H9 (cell line): ENCODE measurements around the gene EIF3M. TPM values are rescaled to one million over a fixed set of nuclear protein-coding genes. Genes with fewer than 3 reads are reported as not detected.

Source experiments
- DNase-seq: peaks from one replicate; pipeline ENCODE4 v3.0.0-alpha.2; 2017
- H2AFZ ChIP-seq: one replicate; pipeline ENCODE4 v1.6.1; 2013; ENCODE audit warnings: mild to moderate bottlenecking, low read length, control low read depth, moderate library complexity
- H2AK5ac ChIP-seq: 2 replicates; pipeline ENCODE4 v1.6.1; 2013; ENCODE audit warnings: low read length, control low read depth, mixed read lengths; ENCODE audit not compliant: insufficient read length
- H2BK120ac ChIP-seq: one replicate; pipeline ENCODE4 v1.6.1; 2013; ENCODE audit warnings: low read depth, mild to moderate bottlenecking, low read length, control low read depth, inconsistent platforms; ENCODE audit not compliant: poor library complexity, severe bottlenecking
- H2BK12ac ChIP-seq: 2 replicates; pipeline ENCODE4 v1.6.1; 2013; ENCODE audit warnings: low read length, control low read depth, mixed read lengths, low read depth; ENCODE audit not compliant: insufficient read length
- H2BK15ac ChIP-seq: 2 replicates; pipeline ENCODE4 v1.6.1; 2013; ENCODE audit warnings: low read depth, low read length, control low read depth
- H2BK20ac ChIP-seq: one replicate; pipeline ENCODE4 v1.6.1; 2013; ENCODE audit warnings: low read depth, mild to moderate bottlenecking, low read length, control low read depth, inconsistent platforms; ENCODE audit not compliant: poor library complexity, severe bottlenecking
- H2BK5ac ChIP-seq: 2 replicates; pipeline ENCODE4 v1.6.1; 2013; ENCODE audit warnings: low read length, control low read depth, mixed read lengths; ENCODE audit not compliant: insufficient read length
- H3K14ac ChIP-seq: 2 replicates; pipeline ENCODE4 v1.6.1; 2013; ENCODE audit warnings: low read length, control low read depth; ENCODE audit not compliant: insufficient read depth
- H3K18ac ChIP-seq: 2 replicates; pipeline ENCODE4 v1.6.1; 2013; ENCODE audit warnings: low read depth, mild to moderate bottlenecking, mixed read lengths, low read length, control low read depth; ENCODE audit not compliant: insufficient read length
- H3K23ac ChIP-seq: 2 replicates; pipeline ENCODE4 v1.6.1; 2013; ENCODE audit warnings: low read length, control low read depth, mixed read lengths, low read depth; ENCODE audit not compliant: insufficient read length
- H3K23me2 ChIP-seq: 2 replicates; pipeline ENCODE4 v1.6.1; 2013; ENCODE audit warnings: low read depth, mild to moderate bottlenecking, mixed read lengths, low read length, control low read depth; ENCODE audit not compliant: insufficient read length, poor library complexity, severe bottlenecking
- H3K27ac ChIP-seq: 2 replicates; pipeline ENCODE4 v1.5.1; 2013; ENCODE audit warnings: low read length, control low read depth, mixed read lengths, low read depth; ENCODE audit not compliant: insufficient read length
- H3K27me3 ChIP-seq: 2 replicates; pipeline ENCODE4 v1.6.1; 2013; ENCODE audit warnings: low read length, control low read depth, inconsistent platforms; ENCODE audit not compliant: insufficient read depth
- H3K4ac ChIP-seq: 2 replicates; pipeline ENCODE4 v1.6.1; 2013; ENCODE audit warnings: low read depth, mild to moderate bottlenecking, control low read depth, inconsistent platforms, low read length, moderate library complexity
- H3K4me1 ChIP-seq: 2 replicates; pipeline ENCODE4 v1.6.1; 2013; ENCODE audit warnings: low read length, control low read depth, inconsistent platforms; ENCODE audit not compliant: insufficient read depth
- H3K4me2 ChIP-seq: 2 replicates; pipeline ENCODE4 v1.6.1; 2013; ENCODE audit warnings: low read length, control low read depth, mixed read lengths; ENCODE audit not compliant: insufficient read length, insufficient read depth
- H3K56ac ChIP-seq: 2 replicates; pipeline ENCODE4 v1.6.1; 2013; ENCODE audit warnings: low read depth, mild to moderate bottlenecking, mixed read lengths, low read length, control low read depth; ENCODE audit not compliant: insufficient read length
- H3K79me1 ChIP-seq: 2 replicates; pipeline ENCODE4 v1.6.1; 2013; ENCODE audit warnings: low read depth, mild to moderate bottlenecking, moderate library complexity, low read length, control low read depth, inconsistent platforms; ENCODE audit not compliant: insufficient read depth, poor library complexity, severe bottlenecking
- H3K79me2 ChIP-seq: 2 replicates; pipeline ENCODE4 v1.6.1; 2013; ENCODE audit warnings: low read length, control low read depth, inconsistent platforms; ENCODE audit not compliant: insufficient read depth
- H3K9ac ChIP-seq: 2 replicates; pipeline ENCODE4 v1.6.1; 2013; ENCODE audit warnings: low read length, control low read depth, mixed read lengths; ENCODE audit not compliant: insufficient read length; ENCODE audit errors: extremely low read depth
- H3K9me3 ChIP-seq: one replicate; pipeline ENCODE4 v1.6.1; 2013; ENCODE audit warnings: low read depth, low read length, inconsistent platforms; ENCODE audit not compliant: control insufficient read depth
- H3T11ph ChIP-seq: one replicate; pipeline ENCODE4 v1.6.1; 2013; ENCODE audit warnings: mild to moderate bottlenecking, low read length, control low read depth, inconsistent platforms
- H4K20me1 ChIP-seq: one replicate; pipeline ENCODE4 v1.6.1; 2013; ENCODE audit not compliant: control insufficient read depth, insufficient read length, insufficient read depth
- H4K5ac ChIP-seq: 2 replicates; pipeline ENCODE4 v1.6.1; 2013; ENCODE audit warnings: low read depth, mild to moderate bottlenecking, mixed read lengths, low read length, control low read depth; ENCODE audit not compliant: insufficient read length
- H4K8ac ChIP-seq: replicated peaks from 2 replicates; pipeline ENCODE4 v1.6.1; 2013; ENCODE audit warnings: low read length, control low read depth, mixed read lengths, low read depth; ENCODE audit not compliant: insufficient read length
- H4K91ac ChIP-seq: 2 replicates; pipeline ENCODE4 v1.6.1; 2013; ENCODE audit warnings: low read depth, mild to moderate bottlenecking, moderate library complexity, mixed read lengths, low read length, control low read depth; ENCODE audit not compliant: insufficient read length
- H3K27ac Mint-ChIP-seq, 3 experiments: 2 replicates in 2 of 3; 3 replicates in 1 of 3; pipeline ENCODE4 v1.8.0; 2020 to 2021; ENCODE audit warnings: mixed read lengths in 3 of 3, mild to moderate bottlenecking in 1 of 3, moderate library complexity in 1 of 3
- H3K27me3 Mint-ChIP-seq: 2 replicates; pipeline ENCODE4 v1.8.0; 2021; ENCODE audit warnings: low read depth, mild to moderate bottlenecking, moderate library complexity, mixed read lengths
- H3K36me3 Mint-ChIP-seq, 3 experiments: 2 replicates in 2 of 3; 3 replicates in 1 of 3; pipeline ENCODE4 v1.8.0; 2020 to 2021; ENCODE audit warnings: low read depth in 3 of 3, mixed read lengths in 3 of 3; ENCODE audit not compliant: insufficient read depth in 1 of 3
- H3K4me1 Mint-ChIP-seq, 2 experiments: 2 replicates each; pipeline ENCODE4 v1.8.0; 2020; ENCODE audit warnings: mixed read lengths in 2 of 2
- H3K4me3 Mint-ChIP-seq, 2 experiments: 2 replicates in 1 of 2; 3 replicates in 1 of 2; pipeline ENCODE4 v1.8.0; 2020 to 2021; ENCODE audit warnings: mild to moderate bottlenecking in 2 of 2, mixed read lengths in 2 of 2, moderate library complexity in 1 of 2
- H3K9me3 Mint-ChIP-seq, 2 experiments: 2 replicates in 1 of 2; 3 replicates in 1 of 2; pipeline ENCODE4 v1.8.0; 2020; ENCODE audit warnings: mild to moderate bottlenecking in 2 of 2, mixed read lengths in 2 of 2, moderate library complexity in 1 of 2
- CTCF ChIP-seq: fragments of 200-600 bp; sonication (generic); conservative IDR thresholded peaks from 3 replicates; pipeline ENCODE4 v1.8.0; 2021; ENCODE audit warnings: antibody characterized with exemption, mild to moderate bottlenecking
- WGBS: extraction: QIAGEN DNeasy Blood & Tissue Kit; methylation state at CpG from one replicate; pipeline ENCODE4 v1.1.7; 2013; ENCODE audit warnings: missing lambda C conversion rate, low lambda C conversion rate, mixed read lengths; ENCODE audit not compliant: insufficient read length; ENCODE audit errors: extremely low coverage; 5-methylcytosine and 5-hydroxymethylcytosine counted together
- total RNA-seq: library from RNA; stranded (reverse); gene quantifications from 2 replicates; pipeline ENCODE4 v1.2.1, GENCODE V29; 2021

Gene EIF3M
- total RNA-seq, 1 experiment from 2014 or later, result 365 TPM

GRCh38 chr11:32613500-32614151, 30.0 kb downstream of the EIF3M start:
- Mint-ChIP-seq H3K27ac (no peak overlapping the region), H3K4me3 (no peak overlapping the region), H3K4me1 (peaks cover 3 to 4% of the 10 kb centered on the region in 2 experiments), H3K36me3 (peaks cover 11 to 15% (median 13%) of the 10 kb centered on the region in 3 experiments), H3K27me3 (no peaks in the 10 kb centered on the region), H3K9me3 (peaks cover 13% of the 10 kb centered on the region in 2 experiments)
- Histone ChIP-seq H4K8ac (no peak overlapping the region), H3K79me2 (no peaks in the 10 kb centered on the region), H2AK5ac (no peak overlapping the region), H3K4ac (no peak overlapping the region), H2BK20ac (no peak overlapping the region), H3K14ac (no peak overlapping the region), H2BK120ac (no peak overlapping the region), H3K23ac (no peak overlapping the region), H3K4me1 (no peaks in the 10 kb centered on the region), H3T11ph (no peak overlapping the region), H4K91ac (no peak overlapping the region), H2BK12ac (no peak overlapping the region), H4K5ac (no peak overlapping the region), H2BK5ac (no peak overlapping the region), H3K56ac (no peak overlapping the region), H3K4me2 (no peak overlapping the region), H2AFZ (no peak overlapping the region), H3K27ac (no peak overlapping the region), H3K23me2 (no peaks in the 10 kb centered on the region), H3K9ac (no peak overlapping the region), H3K9me3 (no peaks in the 10 kb centered on the region), H3K79me1 (no peaks in the 10 kb centered on the region), H4K20me1 (no peaks in the 10 kb centered on the region), H2BK15ac (no peak overlapping the region), H3K18ac (no peak overlapping the region), H3K27me3 (no peaks in the 10 kb centered on the region)
- no peak for DNase-seq
- TF ChIP-seq CTCF, result no peak
- WGBS, result no CpG with 5 or more reads among the region's 4 CpGs
